GM12873 (cell line): ENCODE measurements around the gene NTMT1.

Source experiments
- TF ChIP-seq, protein P1 (sequence below): IDR thresholded peaks from 2 replicates; pipeline ENCODE4 v1.5.1; 2012; ENCODE audit warnings: low read depth, mild to moderate bottlenecking, moderate library complexity, low read length, control low read depth; ENCODE audit not compliant: insufficient read depth; ENCODE audit errors: missing control alignments

Gene NTMT1

DNA sequence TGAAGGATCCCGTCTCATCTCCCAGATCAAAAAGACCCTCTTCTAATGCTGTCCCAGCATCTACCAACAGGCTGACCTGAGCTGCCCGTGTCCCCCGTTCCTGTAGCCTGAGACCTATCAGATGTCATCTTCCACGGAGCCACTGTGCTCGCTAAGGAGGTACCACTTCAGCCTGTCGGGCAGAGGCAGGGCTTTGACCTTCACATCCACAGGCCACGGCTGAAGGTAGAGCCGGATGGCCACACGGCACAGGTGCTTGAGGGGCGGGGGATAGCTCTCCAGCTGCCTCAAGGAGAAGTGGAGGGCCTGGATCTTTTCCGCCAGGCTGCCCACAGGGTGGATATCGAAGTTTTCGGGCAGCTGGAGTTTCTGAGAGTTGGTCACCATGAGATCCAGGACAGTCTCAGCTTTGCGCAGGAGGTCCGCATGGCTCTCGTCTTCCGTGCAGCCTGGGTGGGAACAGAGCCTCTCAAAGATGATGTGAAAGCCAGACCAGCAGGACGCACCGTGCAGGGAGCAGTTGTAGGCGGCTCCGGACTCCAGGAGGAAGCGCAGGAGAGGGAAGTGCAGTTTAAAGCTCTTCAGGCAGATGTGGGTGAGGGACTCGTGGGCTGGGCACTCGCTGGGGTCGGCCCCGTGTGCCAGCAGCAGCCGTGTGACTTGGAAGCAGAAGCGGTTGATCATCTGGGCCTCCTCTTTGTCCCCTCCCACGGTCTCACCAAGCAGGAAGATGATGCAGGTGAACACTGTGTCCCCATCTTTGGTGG lies 11.9 kb downstream of the NTMT1 start:
- TF ChIP-seq, protein P1, sequence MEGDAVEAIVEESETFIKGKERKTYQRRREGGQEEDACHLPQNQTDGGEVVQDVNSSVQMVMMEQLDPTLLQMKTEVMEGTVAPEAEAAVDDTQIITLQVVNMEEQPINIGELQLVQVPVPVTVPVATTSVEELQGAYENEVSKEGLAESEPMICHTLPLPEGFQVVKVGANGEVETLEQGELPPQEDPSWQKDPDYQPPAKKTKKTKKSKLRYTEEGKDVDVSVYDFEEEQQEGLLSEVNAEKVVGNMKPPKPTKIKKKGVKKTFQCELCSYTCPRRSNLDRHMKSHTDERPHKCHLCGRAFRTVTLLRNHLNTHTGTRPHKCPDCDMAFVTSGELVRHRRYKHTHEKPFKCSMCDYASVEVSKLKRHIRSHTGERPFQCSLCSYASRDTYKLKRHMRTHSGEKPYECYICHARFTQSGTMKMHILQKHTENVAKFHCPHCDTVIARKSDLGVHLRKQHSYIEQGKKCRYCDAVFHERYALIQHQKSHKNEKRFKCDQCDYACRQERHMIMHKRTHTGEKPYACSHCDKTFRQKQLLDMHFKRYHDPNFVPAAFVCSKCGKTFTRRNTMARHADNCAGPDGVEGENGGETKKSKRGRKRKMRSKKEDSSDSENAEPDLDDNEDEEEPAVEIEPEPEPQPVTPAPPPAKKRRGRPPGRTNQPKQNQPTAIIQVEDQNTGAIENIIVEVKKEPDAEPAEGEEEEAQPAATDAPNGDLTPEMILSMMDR: no peak

DNA sequence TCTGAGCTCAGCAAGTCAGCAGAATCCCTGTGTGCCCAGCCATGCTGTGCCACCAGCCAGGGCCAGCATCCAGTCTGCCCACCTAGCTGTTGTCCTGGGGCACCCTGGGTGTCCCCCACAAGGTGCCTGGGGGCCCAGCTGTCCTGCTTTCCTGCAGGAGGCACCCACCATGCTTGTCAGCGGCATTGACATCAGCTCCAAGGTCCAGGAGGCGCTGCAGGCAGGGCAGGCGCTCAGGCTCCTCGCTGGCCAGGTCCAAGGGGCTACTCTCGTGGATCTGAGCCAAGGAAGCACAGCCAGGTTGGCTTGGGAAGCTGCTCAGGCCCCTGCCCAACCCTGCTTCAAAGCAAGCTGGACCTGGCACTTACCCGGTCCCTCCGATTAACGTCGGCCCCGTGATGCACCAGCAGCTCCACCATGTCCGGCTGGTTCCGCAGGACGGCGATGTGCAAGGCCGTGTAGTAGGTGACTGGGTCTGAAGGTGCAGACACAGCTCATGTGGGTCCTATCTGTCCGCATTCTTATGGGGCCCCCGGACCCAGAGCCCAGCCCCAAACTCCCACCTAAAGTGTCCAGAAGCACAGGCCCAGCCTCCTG lies 13.2 kb downstream of the NTMT1 start:
- TF ChIP-seq, protein P1: no peak

DNA sequence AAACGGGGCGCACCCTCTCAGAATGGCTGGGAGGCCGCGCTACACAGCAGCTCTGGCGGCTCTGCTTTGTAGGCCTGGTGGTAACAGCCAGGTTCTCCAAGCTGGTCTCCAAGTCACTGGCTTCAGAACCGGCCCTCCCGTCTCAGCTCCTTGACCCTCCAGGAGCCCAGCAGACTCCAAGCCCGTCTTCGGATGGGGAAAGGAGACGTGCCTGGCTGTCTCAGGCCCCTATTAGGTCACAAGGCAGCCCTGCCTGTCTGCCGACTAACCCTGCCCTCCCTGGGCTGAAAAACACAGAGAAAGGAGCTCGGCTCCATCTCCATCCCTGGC lies 13.8 kb downstream of the NTMT1 start:
- TF ChIP-seq, protein P1: no peak

DNA sequence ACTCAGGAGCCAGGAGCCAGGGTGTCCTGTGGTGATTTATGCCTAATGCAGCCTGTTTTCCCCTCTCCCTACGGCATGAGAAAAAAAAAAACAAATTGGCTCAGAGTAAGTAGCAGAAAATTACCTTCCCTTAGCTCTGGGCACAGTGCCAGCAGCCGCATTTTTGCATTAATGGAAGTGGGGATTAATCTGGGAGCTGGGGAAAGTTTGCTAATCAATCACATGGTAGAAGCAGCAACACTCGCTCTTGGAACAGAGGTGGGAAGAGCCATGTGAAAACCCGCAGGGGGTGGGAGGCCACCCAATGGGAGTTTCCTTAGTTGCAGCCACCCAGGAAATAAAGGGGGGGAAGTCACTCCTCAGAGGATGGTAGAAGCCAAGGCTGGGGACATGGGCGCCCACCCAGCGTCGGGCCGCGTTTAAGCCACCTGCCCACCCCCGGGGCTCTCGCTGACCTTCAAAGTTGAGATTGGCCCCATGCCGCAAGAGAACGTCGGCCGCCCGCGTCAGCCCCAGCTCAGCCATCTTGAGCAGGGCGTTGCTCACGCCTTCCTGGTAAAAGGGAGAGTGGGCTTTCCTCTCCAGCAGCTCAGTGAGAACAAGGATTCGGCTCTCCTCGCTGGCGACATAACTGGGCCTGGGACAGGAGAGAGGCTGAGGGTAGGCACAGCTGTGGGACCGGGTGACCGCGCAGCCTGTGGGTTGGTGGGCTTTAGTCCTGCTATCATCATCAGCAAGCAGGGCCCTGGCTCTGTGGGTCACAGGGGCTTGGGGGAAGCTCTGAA lies 14.3 kb downstream of the NTMT1 start:
- TF ChIP-seq, protein P1: no peak

DNA sequence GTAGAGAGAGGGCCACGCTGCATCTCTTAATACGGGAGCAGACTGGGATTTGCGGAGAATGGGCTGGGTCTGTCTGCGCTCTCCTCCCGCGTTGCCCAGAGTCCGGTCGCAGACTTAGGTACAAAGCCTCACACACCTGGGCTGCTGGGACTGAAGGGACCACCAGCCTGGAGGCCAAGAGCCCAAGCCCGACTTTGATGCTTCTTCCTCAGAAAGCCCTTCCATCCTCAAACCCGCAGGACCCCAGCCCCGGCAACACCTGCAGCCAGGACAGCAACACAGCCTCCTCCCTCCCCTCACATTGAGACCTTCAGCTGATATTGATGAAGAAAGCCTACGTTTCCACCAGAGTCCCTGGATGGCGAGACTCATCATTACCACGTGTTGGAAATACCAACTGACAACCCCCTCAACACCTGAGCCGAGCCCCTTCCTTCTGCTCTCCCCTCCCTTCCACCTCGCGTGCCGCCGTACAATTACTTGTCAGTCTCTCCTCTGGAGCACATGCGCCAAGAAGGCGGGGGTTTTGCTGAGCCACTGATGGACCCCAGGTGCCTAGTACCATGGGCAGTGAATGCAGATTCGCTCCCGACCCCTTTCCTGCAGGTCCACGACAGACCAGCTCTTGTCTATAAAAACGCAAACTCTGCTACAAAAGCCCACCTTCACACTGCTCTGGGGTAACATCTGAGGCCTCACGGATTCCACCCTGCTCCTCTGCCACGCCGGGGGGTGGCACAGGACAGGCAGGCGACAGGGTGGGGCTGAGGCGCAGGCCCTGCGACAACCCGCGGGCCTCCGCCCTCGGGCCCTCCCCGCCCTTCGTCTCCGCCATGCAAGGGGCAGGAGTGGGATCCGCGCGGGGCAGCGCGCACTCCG lies 15.1 kb downstream of the NTMT1 start:
- TF ChIP-seq, protein P1: no peak

DNA sequence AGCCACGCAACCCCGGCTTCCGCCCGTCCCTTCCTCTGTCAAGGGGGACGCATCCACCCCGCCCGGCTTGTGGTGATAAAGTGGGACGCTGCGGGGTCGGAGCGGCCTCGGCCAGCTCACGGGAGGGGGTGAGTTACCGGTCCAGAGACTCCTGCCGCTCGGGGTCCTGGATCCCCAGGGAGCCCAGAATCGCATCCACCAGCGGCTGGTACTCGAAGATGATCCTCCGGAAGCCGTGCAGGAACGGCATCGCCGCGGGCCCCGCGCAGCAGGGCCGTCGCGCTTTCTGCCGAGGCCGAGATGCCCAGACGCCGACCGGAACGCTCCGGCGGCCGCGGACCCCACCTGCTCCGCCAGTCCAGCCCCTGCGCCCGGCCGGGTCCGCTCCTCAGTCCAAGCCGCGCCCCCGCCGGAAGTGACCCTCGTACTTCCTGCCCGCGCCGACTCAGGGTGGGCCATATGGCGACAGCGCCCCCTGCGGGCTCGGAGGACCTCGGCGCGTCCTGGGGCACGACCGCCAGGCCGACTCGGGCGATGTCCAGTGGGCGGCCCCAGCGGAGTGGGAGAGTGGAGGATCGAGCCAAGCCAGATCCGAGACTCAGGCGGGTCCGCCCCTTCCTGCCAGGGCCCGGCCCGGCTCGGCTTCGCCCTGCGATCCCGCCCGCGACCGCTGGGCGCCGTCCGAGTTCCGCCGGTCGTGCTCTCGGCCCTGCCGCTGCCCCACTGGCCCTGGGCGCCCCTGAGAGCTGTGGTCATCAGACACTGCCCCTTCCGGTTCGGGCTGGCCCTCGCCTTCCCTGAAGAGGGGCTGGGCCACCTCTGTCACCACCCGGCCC lies 16.0 kb downstream of the NTMT1 start, which contains the start of gene ASB6:
Gene ASB6 (minus strand): TSS at position 402 of the 836 bp plus-strand sequence. CDS start 152 bp downstream, at position 250.
- TF ChIP-seq, protein P1: peak; percentile 82
